UCSD-AML1 (cell line): ENCODE results near the gene DHRSX.
"Not testable (repeated sequence)": the region's sequence is repeated elsewhere in the genome, so short reads cannot be mapped to it uniquely, and the experiment has no call there.

Experiments
- DNase-seq: peaks from one replicate; lab custom pipeline; 2025; ENCODE audit not compliant: unreplicated experiment; lab: John Stamatoyannopoulos, UW

DHRSX gene

GRCh38 chrX:2427737-2428136 lies 73.0 kb downstream of the DHRSX start:
- DNase-seq: no peak

- no peak for DNase-seq
These were observed 73.6 kb downstream of the DHRSX start for GRCh38 chrX:2427147-2427546.

- no peak for DNase-seq
These were observed 74.4 kb downstream of the DHRSX start for GRCh38 chrX:2426289-2426882.

- no peak for DNase-seq
These were observed 75.3 kb downstream of the DHRSX start for GRCh38 chrX:2425286-2426071.

DNA sequence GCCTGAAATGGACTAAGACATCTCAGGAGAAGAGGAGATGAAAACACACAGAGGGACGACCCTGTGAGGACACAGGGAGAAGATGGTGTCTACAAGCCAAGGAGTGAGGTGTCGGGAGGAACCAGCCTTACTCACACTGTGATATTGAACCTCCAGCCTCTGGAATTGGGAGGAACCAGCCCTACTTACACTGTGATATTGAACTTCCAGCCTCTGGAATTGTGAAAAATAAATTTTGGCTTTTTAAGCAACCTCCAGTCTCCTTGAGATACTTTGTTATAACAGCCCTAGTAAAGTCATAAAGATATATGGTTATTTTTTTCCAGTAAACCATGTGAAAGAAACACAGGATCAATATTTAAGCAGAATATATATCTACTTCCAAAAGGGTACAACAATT lies 76.5 kb downstream of the DHRSX start:
- DNase-seq: no peak

- DNase-seq: no peak
These were observed 76.9 kb downstream of the DHRSX start for GRCh38 chrX:2423899-2424298.

GRCh38 chrX:2423282-2423681 lies 77.5 kb downstream of the DHRSX start:
- DNase-seq: no peak

DNA sequence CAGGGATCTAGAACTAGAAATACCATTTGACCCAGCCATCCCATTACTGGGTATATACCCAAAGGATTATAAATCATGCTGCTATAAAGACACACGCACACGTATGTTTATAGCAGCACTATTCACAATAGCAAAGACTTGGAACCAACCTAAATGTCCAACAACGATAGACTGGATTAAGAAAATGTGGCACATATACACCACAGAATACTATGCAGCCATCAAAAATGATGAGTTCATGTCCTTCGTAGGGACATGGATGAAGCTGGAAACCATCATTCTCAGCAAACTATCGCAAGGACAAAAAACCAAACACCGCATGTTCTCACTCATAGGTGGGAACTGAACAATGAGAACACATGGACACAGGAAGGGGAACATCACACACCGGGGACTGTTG lies 81.4 kb downstream of the DHRSX start:
- not testable (repeated sequence) for DNase-seq

DNA sequence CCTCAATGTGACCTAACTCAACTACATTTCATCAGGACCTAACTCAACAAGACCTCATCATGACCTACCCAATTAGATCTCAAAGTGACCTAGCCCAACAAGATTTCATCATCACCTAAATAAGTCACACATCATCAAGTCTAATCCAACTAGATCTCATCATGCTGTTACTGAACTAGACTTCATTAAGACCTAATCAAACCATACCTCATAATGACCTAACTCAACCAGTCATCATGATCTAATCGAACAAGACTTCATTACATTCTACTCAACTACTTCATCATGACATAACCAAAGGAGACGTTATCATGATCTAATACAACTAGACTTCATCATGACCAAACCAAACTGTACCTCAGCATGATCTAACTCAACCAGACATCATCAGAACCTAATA lies 82.8 kb downstream of the DHRSX start:
- DNase-seq: no peak

- no peak for DNase-seq
These were observed 83.7 kb downstream of the DHRSX start for GRCh38 chrX:2416851-2417604.

DNA sequence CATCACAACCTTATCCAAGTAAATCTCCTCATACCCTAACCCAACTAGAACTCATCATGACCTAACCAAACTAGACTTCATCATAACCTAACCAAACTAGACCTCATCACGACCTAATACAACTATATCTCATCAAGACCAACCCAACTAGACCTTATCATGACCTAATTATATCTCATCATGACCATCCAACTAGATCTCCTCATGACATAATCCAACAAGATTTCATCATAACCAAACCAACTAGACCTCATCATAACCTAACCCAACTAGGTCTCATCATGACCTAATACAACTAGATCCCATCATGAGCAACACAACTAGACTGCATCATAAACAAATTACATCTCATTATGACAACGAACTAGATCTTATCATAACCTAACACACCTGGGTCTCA lies 86.4 kb downstream of the DHRSX start:
- DNase-seq: no peak

- DNase-seq: no peak
These were observed 86.8 kb downstream of the DHRSX start for GRCh38 chrX:2413969-2414368.

DNA sequence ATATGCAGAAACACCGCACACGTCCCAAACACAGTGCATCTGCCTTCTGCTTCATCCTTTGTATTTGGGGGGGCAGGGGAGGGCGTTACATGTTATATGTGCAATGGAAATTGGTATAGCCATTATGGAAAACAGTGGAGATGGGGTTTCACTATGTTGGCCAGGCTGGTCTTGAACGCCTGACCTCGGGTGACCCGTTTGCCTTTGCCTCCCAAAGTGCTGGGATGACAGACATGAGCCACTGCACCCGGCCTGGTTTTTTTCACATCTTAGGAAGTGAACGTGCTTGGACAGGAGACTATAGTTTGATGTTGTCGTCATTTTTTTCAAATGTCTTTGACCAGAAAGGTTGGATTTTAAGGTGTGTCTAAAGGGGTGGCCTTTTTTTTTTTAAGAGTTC lies 88.6 kb downstream of the DHRSX start:
- DNase-seq: no peak

- no peak for DNase-seq
These were observed 90.3 kb downstream of the DHRSX start for GRCh38 chrX:2410279-2411020.

DNA sequence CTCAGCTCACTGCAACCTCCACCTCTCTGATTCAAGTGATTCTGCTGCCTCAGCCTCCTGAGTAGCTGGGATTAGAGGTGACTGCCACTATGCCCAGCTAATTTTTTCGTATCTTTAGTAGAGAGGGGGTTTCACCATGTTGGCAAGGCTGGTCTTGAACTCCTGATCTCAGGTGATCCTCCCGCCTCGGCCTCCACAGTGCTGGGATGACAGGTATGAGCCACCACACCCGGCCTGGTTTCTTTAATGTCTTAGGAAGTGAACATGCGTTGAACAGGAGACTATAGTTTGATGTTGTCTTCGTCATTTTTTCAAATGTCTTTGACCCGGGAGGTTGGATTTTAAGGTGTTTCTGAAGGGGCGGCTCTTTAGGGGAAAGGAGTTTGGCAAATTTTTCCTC lies 91.0 kb downstream of the DHRSX start:
- DNase-seq: no peak

DNA sequence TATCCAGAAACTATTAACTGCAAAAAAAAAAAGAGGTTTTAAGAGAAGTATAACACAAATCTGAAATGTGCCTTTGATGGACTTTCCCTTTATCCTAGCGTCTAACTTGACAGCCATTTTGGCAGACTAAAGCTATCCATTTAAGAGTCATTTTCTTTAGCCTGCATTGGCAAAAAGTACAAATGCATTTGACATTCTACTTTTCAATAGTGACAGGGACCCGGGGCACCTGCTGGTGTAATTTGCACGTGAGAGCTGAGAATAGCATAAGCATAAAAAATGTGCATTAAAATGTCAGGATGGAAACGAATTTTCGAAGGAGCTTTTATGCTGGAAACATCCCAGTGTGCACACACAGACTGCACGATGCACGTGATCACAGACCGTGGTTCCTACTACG lies 91.9 kb downstream of the DHRSX start:
- no peak for DNase-seq

DNA sequence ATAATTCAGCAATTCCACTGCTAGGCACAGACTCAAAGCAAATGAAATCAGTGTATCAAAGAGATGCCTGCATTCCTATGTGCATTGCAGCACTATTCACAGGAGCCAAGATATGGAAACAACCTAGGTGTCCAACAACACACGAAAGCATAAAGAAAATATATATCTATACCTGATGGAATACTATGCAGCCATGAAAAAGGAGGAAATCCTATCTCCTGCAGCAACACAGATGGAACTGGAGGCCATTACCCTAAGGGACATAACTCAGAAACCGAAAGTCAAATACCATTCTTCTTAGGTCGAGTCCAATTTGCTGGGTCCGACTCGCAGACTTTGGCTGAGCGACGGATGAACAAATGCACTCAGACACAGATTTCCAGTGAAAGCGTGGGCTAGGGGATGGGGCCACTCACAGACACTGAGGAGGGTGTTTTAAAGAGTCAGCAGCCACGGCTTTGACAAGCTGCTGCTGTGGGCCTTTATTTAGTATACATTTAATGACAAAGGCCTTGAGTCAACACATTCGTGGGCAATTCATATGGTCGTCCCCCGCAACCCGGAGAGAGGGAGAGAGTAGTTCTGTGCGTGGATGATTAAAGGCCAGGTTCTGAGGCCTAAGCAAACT lies 93.8 kb downstream of the DHRSX start:
- DNase-seq: no peak

GRCh38 chrX:2404776-2405175 lies 96.0 kb downstream of the DHRSX start:
- DNase-seq: no peak

- DNase-seq: no peak
These were observed 98.5 kb downstream of the DHRSX start for GRCh38 chrX:2402361-2402690.

GRCh38 chrX:2401590-2402360 lies 99.0 kb downstream of the DHRSX start:
- DNase-seq: no peak
